GM12864 (cell line): ENCODE results near the gene FBRSL1.

Source experiments
- DNase-seq: peaks from one replicate; pipeline ENCODE4 v3.0.0-alpha.2; 2011; ENCODE audit warnings: low read depth
- H3K4me3 ChIP-seq: 2 replicates; pipeline ENCODE4 v1.5.1; 2011; ENCODE audit warnings: mild to moderate bottlenecking, low read depth, low read length, control low read depth
- CTCF ChIP-seq: IDR thresholded peaks from 2 replicates; pipeline ENCODE4 v1.5.1; 2011; ENCODE audit warnings: low read depth, mild to moderate bottlenecking, moderate library complexity, low read length, control low read depth, inconsistent platforms; ENCODE audit errors: missing control alignments

The FBRSL1 gene

DNA sequence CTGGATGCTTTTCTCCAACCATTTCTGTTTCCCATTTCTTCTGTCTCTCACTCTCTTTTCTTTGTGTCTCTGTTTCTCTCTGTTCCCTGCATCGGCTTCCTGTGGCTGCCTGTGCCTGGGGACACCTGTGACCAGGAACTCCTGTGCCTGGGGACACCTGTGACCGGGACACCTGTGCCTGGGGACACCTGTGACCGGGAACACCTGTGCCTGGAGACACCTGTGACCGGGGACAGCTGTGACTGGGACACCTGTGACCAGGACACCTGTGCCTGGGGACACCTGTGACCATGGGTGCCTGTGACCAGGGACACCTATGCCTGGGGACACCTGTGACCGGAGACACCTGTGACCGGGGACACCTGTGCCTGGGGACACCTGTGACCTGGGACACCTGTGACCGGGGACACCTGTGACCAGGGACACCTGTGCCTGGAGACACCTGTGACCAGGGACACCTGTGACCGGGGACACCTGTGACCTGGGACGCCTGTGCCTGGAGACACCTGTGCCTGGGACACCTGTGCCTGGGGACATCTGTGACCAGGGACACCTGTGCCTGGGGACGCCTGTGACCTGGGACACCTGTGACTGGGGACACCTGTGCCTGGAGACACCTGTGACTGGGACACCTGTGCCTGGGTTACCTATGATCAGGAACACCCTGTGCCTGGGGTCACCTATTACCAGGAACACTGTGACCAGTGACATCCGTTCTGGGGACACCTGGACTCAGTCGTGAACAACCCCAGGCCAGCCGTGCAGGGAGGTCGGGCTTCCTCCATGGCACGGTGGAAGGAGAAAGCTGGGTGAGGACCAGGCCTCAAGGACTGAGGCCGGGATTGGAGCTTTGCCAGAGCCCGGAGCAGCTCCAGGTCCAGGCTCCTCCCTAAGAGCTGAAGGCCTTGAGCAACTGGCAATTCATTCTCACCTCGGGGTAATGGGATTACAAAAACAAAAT, 23.4 kb upstream of the FBRSL1 start:
- DNase-seq, result no peak
- TF ChIP-seq CTCF, result no peak
- H3K4me3 ChIP-seq, result no peak overlapping the region

DNA sequence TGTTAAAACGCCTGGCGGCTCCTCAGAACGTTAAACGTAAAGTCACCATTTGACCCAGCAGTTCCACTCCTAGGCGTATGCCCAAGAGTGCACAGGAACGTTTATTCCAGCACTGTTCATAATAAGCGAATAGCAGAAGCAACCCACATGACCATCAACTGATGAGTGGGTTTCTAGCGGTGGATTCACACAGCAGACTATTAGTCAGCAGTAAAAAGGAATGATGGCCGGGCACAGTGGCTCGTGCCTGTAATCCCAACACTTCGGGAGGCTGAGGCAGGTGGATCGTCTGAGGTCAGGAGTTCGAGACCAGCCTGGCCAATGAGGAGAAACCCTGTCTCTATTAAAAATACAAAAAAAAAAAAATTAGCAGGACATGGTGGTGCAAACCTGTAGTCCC, 22.4 kb upstream of the FBRSL1 start:
- TF ChIP-seq CTCF, result no peak
- no peak overlapping the region for H3K4me3 ChIP-seq
- DNase-seq, result no peak

DNA sequence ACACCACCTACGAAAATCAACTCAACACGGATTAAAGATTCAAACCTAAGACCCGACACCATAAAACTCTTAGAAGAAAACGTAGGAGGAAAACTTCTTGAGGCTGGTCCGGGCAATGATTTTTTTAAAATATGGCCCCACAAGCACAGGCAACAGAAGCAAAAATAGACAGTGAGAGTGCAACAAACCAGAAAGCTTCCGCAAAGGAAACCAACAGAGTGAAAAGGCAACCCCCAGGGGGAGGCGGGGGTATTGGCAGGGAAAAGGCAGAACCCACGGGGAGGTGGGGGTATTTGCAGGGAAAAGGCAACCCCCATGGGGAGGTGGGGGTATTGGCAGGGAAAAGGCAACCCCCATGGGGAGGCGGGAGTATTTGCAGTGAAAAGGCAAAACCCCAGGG, 20.5 kb upstream of the FBRSL1 start:
- peak; percentile 24 for DNase-seq
- H3K4me3 ChIP-seq, result peak overlapping the region; percentile 18
- no peak for TF ChIP-seq CTCF

- no peak overlapping the region for H3K4me3 ChIP-seq
- no peak for TF ChIP-seq CTCF
- DNase-seq, result no peak
These were observed 19.6 kb upstream of the FBRSL1 start for GRCh38 chr12:132470397-132470796.

GRCh38 chr12:132471011-132471857, 18.7 kb upstream of the FBRSL1 start:
- TF ChIP-seq CTCF, result no peak
- peak; percentile 43 for DNase-seq
- no peak overlapping the region for H3K4me3 ChIP-seq

- no peak overlapping the region for H3K4me3 ChIP-seq
- DNase-seq, result no peak
These were observed 18.1 kb upstream of the FBRSL1 start for GRCh38 chr12:132471858-132472255.

More at GRCh38 chr12:132471858-132472255, 18.1 kb upstream of the FBRSL1 start:
- no peak for TF ChIP-seq CTCF
